HepG2 (cell line): ENCODE results near the gene RFX2. TPM values are rescaled to one million over a fixed set of nuclear protein-coding genes. Genes with fewer than 3 reads are reported as not detected.

Experiments used
- ATAC-seq: fragments of 200-7000 bp; cut with Tn5 transposase; 3 replicates; pipeline ENCODE4 v1.9.1; 2020; ENCODE audit warnings: mild to moderate bottlenecking, moderate library complexity
- BruUV-seq: library from RNA; stranded (reverse); fragments of 400-500 nt; replicated peaks from 2 replicates; lab custom pipeline; 2021; lab: Mats Ljungman, UMichigan
- CTCF ChIA-PET: fragments of 300-600 bp; formaldehyde crosslinking; extraction: SDS; loops from one replicate; lab custom pipeline; 2021; ENCODE audit warnings: low total read pairs, inconsistent platforms, low intra/inter-chr PET ratio; lab: Yijun Ruan, JAX
- POLR2A ChIA-PET: fragments of 350-600 bp; sonication (Branson Sonifier 250); formaldehyde crosslinking; loops from one replicate; lab custom pipeline; 2020; ENCODE audit warnings: antibody characterized with exemption, inconsistent platforms; lab: Yijun Ruan, JAX
- DNase-seq: peaks from one replicate; pipeline ENCODE4 v3.0.0-alpha.2; 2015; ENCODE audit warnings: low spot score
- FAIRE-seq: peaks from 3 replicates; lab custom pipeline; 2011; peaks lifted over from hg19 to GRCh38; lab: Jason Lieb, UNC
- H2AFZ ChIP-seq: one replicate; pipeline ENCODE4 v1.6.1; 2011; ENCODE audit warnings: low read length, inconsistent platforms
- H3K27ac ChIP-seq: fragments of 300-600 bp; 3 replicates; pipeline ENCODE4 v1.8.0; 2011; ENCODE audit warnings: mixed run types, mild to moderate bottlenecking, mixed read lengths, low read length, inconsistent platforms; ENCODE audit not compliant: insufficient read depth; ENCODE audit errors: extremely low read length
- H3K27me3 ChIP-seq, 2 experiments: fragments of 200-600 bp in 1 of 2; 2 replicates in 1 of 2; 3 replicates in 1 of 2; pipeline versions ENCODE4 v1.6.0 to v1.8.0; 2011; ENCODE audit warnings: low read length in 2 of 2, mild to moderate bottlenecking in 2 of 2, moderate library complexity in 2 of 2, inconsistent platforms in 1 of 2; ENCODE audit not compliant: insufficient read depth in 2 of 2, control insufficient read depth in 1 of 2
- H3K36me3 ChIP-seq, 2 experiments: fragments of 200-600 bp in 1 of 2; replicated peaks in 1 of 2; 2 replicates in 1 of 2; 3 replicates in 1 of 2; pipeline versions ENCODE4 v1.5.1 to v1.8.0; 2011; ENCODE audit warnings: low read length in 2 of 2, inconsistent platforms in 1 of 2; ENCODE audit not compliant: insufficient read depth in 2 of 2, control insufficient read depth in 1 of 2
- H3K4me1 ChIP-seq: 2 replicates; pipeline ENCODE4 v1.5.1; 2012; ENCODE audit warnings: low read length, inconsistent platforms; ENCODE audit not compliant: insufficient read depth
- H3K4me2 ChIP-seq: 2 replicates; pipeline ENCODE4 v1.6.0; 2011; ENCODE audit warnings: low read depth, low read length, inconsistent platforms
- H3K4me3 ChIP-seq, 3 experiments: fragments of 200-600 bp in 1 of 3; sonication (generic), shearing (Covaris generic) in 1 of 3; replicated peaks in 1 of 3; 2 replicates each; pipeline ENCODE4 v1.5.1; 2011 to 2016; ENCODE audit warnings: low read length in 3 of 3, inconsistent platforms in 2 of 3, low read depth in 2 of 3, mild to moderate bottlenecking in 2 of 3, control low read depth in 1 of 3, mixed read lengths in 1 of 3; ENCODE audit not compliant: insufficient read depth in 1 of 3
- H3K79me2 ChIP-seq: one replicate; pipeline ENCODE4 v1.6.1; 2011; ENCODE audit warnings: low read length, inconsistent platforms; ENCODE audit not compliant: insufficient read depth
- H3K9ac ChIP-seq: 2 replicates; pipeline ENCODE4 v1.6.0; 2011; ENCODE audit warnings: mild to moderate bottlenecking, low read depth, low read length, inconsistent platforms; ENCODE audit not compliant: insufficient read depth
- H3K9me3 ChIP-seq: 2 replicates; pipeline ENCODE4 v1.5.1; 2012; ENCODE audit warnings: mild to moderate bottlenecking, low read length
- H4K20me1 ChIP-seq: 2 replicates; pipeline ENCODE4 v1.6.0; 2011; ENCODE audit warnings: inconsistent platforms, mild to moderate bottlenecking, low read length, moderate library complexity; ENCODE audit not compliant: insufficient read depth
- CENPBD1 ChIP-seq: sonication (generic); formaldehyde crosslinking; IDR thresholded peaks from 2 replicates; pipeline ENCODE4 v1.8.0; 2022; ENCODE audit warnings: missing genetic modification reagents, low read depth, mild to moderate bottlenecking, borderline replicate concordance
- ESRRA ChIP-seq: sonication (generic); formaldehyde crosslinking; IDR thresholded peaks from 2 replicates; pipeline ENCODE4 v1.5.1; 2020; ENCODE audit warnings: mild to moderate bottlenecking, low read depth, missing genetic modification reagents
- FOXM1 ChIP-seq: sonication (generic); formaldehyde crosslinking; IDR thresholded peaks from 2 replicates; pipeline ENCODE4 v1.5.0; 2020; ENCODE audit warnings: missing genetic modification reagents
- RERE ChIP-seq: IDR thresholded peaks from 2 replicates; pipeline ENCODE4 v1.6.1; 2016; ENCODE audit warnings: low read depth, missing genetic modification reagents, missing compliant biosample characterization
- RNF2 ChIP-seq: fragments of 450-650 bp; conservative IDR thresholded peaks from 2 replicates; pipeline ENCODE4 v1.6.1; 2016; ENCODE audit warnings: low read depth
- ZNF235 ChIP-seq: sonication (generic); formaldehyde crosslinking; IDR thresholded peaks from 2 replicates; pipeline ENCODE4 v1.8.1; 2023; ENCODE audit warnings: mild to moderate bottlenecking, missing genetic modification reagents, borderline replicate concordance
- ZNF766 ChIP-seq: sonication (generic); formaldehyde crosslinking; IDR thresholded peaks from 2 replicates; pipeline ENCODE4 v1.5.0; 2020; ENCODE audit warnings: missing genetic modification reagents, borderline replicate concordance
- ZSCAN9 ChIP-seq: IDR thresholded peaks from 2 replicates; pipeline ENCODE4 v1.6.1; 2016; ENCODE audit warnings: borderline replicate concordance
- WGBS: methylation state at CpG from one replicate; pipeline ENCODE4 v1.1.6; 2017; ENCODE audit warnings: low lambda C conversion rate; 5-methylcytosine and 5-hydroxymethylcytosine counted together
- in situ Hi-C: cut with HindIII; loops from 2 replicates; pipeline ENCODE4 v1.10.0; 2017; ENCODE audit warnings: low pct_unique_long_range_greater_than_20kb; ENCODE audit not compliant: extremely low pct_ligation_motif_present
- intact Hi-C: fragments of 100-400 bp; cut with micrococcal nuclease; formaldehyde crosslinking; loops from one replicate; pipeline ENCODE4 v1.10.0; 2022; ENCODE audit not compliant: unreplicated experiment
- polyA plus RNA-seq, 8 experiments: library from polyadenylated mRNA; depleted of rRNA in 3 of 8; stranded (reverse) in 7 of 8; unstranded in 1 of 8; fragments of >200 nt; fragmentation: Illumina TruSeq in 4 of 8; extraction: Trizol in 4 of 8; gene quantifications; 2 replicates each; pipeline versions ENCODE4 v1.2.1 to v1.2.3, GENCODE V29; 2011 to 2016; ENCODE audit warnings: low read depth in 4 of 8, missing spikeins in 1 of 8, mixed read lengths in 1 of 8; ENCODE audit not compliant: insufficient read depth in 1 of 8
- total RNA-seq, 5 experiments: library from RNA; depleted of rRNA; stranded (reverse); fragments of >200 nt; fragmentation: Illumina TruSeq; extraction: Trizol; gene quantifications; 2 replicates each; pipeline ENCODE4 v1.2.3, GENCODE V29; 2016; ENCODE audit warnings: low read depth in 1 of 5
- TF ChIP-seq, protein P1 (sequence below): sonication (generic); formaldehyde crosslinking; conservative IDR thresholded peaks from 2 replicates; pipeline ENCODE4 v1.4.0; 2020; ENCODE audit warnings: missing genetic modification reagents

The RFX2 gene
- total and polyA plus RNA-seq, 2 of the 13 experiments (the other 11 are each of a cell fraction or from before 2014, with no cell fraction given): 2.8 to 3.3 TPM

- in situ Hi-C loops: no loop called here
- BruUV-seq: no TSS peak
- Histone ChIP-seq H3K36me3 (peaks cover 10 to 51% of the 10 kb centered on the region in 2 experiments), H3K4me3 (no peak overlapping the region), H3K27me3 (no peaks in the 10 kb centered on the region; a peak in 1 of 5 replicates), H4K20me1 (peaks cover 53% of the 10 kb centered on the region), H3K4me1 (peaks cover 98% of the 10 kb centered on the region), H3K9me3 (no peaks in the 10 kb centered on the region), H3K79me2 (peaks cover 98% of the 10 kb centered on the region), H3K4me2 (0 out of 2 replicates have a peak overlapping the region, but pooled peaks have one; percentile 23), H3K9ac (no peak overlapping the region), H3K27ac (no peak overlapping the region), H2AFZ (no peak overlapping the region)
- no peak for DNase-seq
- TF ChIP-seq ZSCAN9 (no peak), RNF2 (no peak), ESRRA (CRISPR knock-in tag) (no peak), ZNF235 (CRISPR knock-in tag) (no peak)
- no peak for ATAC-seq
- intact Hi-C loops: no loop called here
- ChIA-PET POLR2A (interaction anchor here (1.2 to 2.9 kb wide), 4 partner anchors 10 to 281 kb away, joined by 3 to 9 read pairs (median 4); partner anchors contain the start of gene VMAC), CTCF (no interaction called here)
- no peak for FAIRE-seq
- WGBS: 100% methylated on average over 2 of the region's 2 CpGs
Observed at GRCh38 chr19:5971714-5972354, 138.5 kb downstream of the RFX2 start.

- peak overlapping the region; percentile 62 for H3K4me2 ChIP-seq
- ATAC-seq (no peak), FAIRE-seq (no peak), DNase-seq (no peak)
- H3K9ac ChIP-seq: peak overlapping the region; percentile 41; the same call in 1 of the 2 replicates
- in situ Hi-C loops: no loop called here
- H3K9me3 ChIP-seq: no peaks in the 10 kb centered on the region
- H2AFZ ChIP-seq: no peak overlapping the region
- peaks cover 52% of the 10 kb centered on the region for H4K20me1 ChIP-seq
- H3K27ac ChIP-seq: peak overlapping the region; percentile 72
- peaks cover 12 to 65% of the 10 kb centered on the region in 2 experiments for H3K36me3 ChIP-seq
- H3K4me1 ChIP-seq: peaks cover 98% of the 10 kb centered on the region
- H3K27me3 ChIP-seq: no peaks in the 10 kb centered on the region
- no peak overlapping the region; a peak in 1 of 6 replicates for H3K4me3 ChIP-seq
- POLR2A ChIA-PET: interaction anchor here (1.9 kb wide), 1 partner anchor 9 kb away, joined by 14 read pairs; the partner anchor contains the start of gene RANBP3
- CTCF ChIA-PET: no interaction called here
- peaks cover 100% of the 10 kb centered on the region for H3K79me2 ChIP-seq
- 91% methylated on average over 6 of the region's 8 CpGs for WGBS
- BruUV-seq: no TSS peak
- intact Hi-C loops: no loop called here
- TF ChIP-seq FOXM1 (CRISPR knock-in tag) (no peak), ZNF766 (0 out of 2 replicates have a peak, but pooled peaks have one; percentile 5), CENPBD1 (no peak), RERE (CRISPR knock-in tag) (no peak)
- TF ChIP-seq, protein P1, sequence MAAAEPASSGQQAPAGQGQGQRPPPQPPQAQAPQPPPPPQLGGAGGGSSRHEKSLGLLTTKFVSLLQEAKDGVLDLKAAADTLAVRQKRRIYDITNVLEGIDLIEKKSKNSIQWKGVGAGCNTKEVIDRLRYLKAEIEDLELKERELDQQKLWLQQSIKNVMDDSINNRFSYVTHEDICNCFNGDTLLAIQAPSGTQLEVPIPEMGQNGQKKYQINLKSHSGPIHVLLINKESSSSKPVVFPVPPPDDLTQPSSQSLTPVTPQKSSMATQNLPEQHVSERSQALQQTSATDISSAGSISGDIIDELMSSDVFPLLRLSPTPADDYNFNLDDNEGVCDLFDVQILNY (CRISPR knock-in tag): no peak
Observed at GRCh38 chr19:5969476-5969875, 140.8 kb downstream of the RFX2 start.
